ENCODE data around the gene OR2D2.

DNA sequence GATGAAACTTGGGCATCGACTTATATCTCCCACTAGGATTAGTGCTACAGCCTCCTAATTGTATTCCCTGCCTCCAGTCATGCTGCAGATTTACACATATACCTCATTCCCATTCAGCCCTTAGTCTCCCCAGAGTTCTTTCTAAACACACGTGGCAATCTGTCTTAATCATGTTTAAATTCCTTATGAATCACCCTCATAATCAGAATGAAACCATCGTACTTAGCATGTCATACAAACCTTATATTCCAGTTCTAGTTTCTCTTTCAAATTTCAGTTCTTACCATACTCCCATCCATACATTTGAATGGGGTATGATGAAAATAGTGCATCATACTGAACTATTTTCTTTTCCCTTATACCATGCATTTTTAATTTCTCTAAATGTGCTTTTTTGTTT is 35.4 kb downstream of the OR2D2 start:
- TF ChIP-seq YY1 (IDR thresholded peaks at IDR 0.05; ENCODE audit: insufficient read depth, insufficient read length) (no peak), SUZ12 (IDR thresholded peaks at IDR 0.05; ENCODE audit: extremely low read depth, insufficient read depth, insufficient read length) (no peak)

All from NT2/D1 (cell line).